H9 (cell line): ENCODE data around the gene SLC35B2. TPM values are rescaled to one million over a fixed set of nuclear protein-coding genes. Genes with fewer than 3 reads are reported as not detected.

ENCODE experiments used
- DNase-seq: peaks from one replicate; pipeline ENCODE4 v3.0.0-alpha.2; 2017
- H2AFZ ChIP-seq: one replicate; pipeline ENCODE4 v1.6.1; 2013; ENCODE audit warnings: mild to moderate bottlenecking, low read length, control low read depth, moderate library complexity
- H2AK5ac ChIP-seq: 2 replicates; pipeline ENCODE4 v1.6.1; 2013; ENCODE audit warnings: low read length, control low read depth, mixed read lengths; ENCODE audit not compliant: insufficient read length
- H2BK120ac ChIP-seq: one replicate; pipeline ENCODE4 v1.6.1; 2013; ENCODE audit warnings: low read depth, mild to moderate bottlenecking, low read length, control low read depth, inconsistent platforms; ENCODE audit not compliant: poor library complexity, severe bottlenecking
- H2BK12ac ChIP-seq: 2 replicates; pipeline ENCODE4 v1.6.1; 2013; ENCODE audit warnings: low read length, control low read depth, mixed read lengths, low read depth; ENCODE audit not compliant: insufficient read length
- H2BK15ac ChIP-seq: 2 replicates; pipeline ENCODE4 v1.6.1; 2013; ENCODE audit warnings: low read depth, low read length, control low read depth
- H2BK20ac ChIP-seq: one replicate; pipeline ENCODE4 v1.6.1; 2013; ENCODE audit warnings: low read depth, mild to moderate bottlenecking, low read length, control low read depth, inconsistent platforms; ENCODE audit not compliant: poor library complexity, severe bottlenecking
- H2BK5ac ChIP-seq: 2 replicates; pipeline ENCODE4 v1.6.1; 2013; ENCODE audit warnings: low read length, control low read depth, mixed read lengths; ENCODE audit not compliant: insufficient read length
- H3K14ac ChIP-seq: 2 replicates; pipeline ENCODE4 v1.6.1; 2013; ENCODE audit warnings: low read length, control low read depth; ENCODE audit not compliant: insufficient read depth
- H3K18ac ChIP-seq: 2 replicates; pipeline ENCODE4 v1.6.1; 2013; ENCODE audit warnings: low read depth, mild to moderate bottlenecking, mixed read lengths, low read length, control low read depth; ENCODE audit not compliant: insufficient read length
- H3K23ac ChIP-seq: 2 replicates; pipeline ENCODE4 v1.6.1; 2013; ENCODE audit warnings: low read length, control low read depth, mixed read lengths, low read depth; ENCODE audit not compliant: insufficient read length
- H3K23me2 ChIP-seq: 2 replicates; pipeline ENCODE4 v1.6.1; 2013; ENCODE audit warnings: low read depth, mild to moderate bottlenecking, mixed read lengths, low read length, control low read depth; ENCODE audit not compliant: insufficient read length, poor library complexity, severe bottlenecking
- H3K27ac ChIP-seq: 2 replicates; pipeline ENCODE4 v1.5.1; 2013; ENCODE audit warnings: low read length, control low read depth, mixed read lengths, low read depth; ENCODE audit not compliant: insufficient read length
- H3K27me3 ChIP-seq: 2 replicates; pipeline ENCODE4 v1.6.1; 2013; ENCODE audit warnings: low read length, control low read depth, inconsistent platforms; ENCODE audit not compliant: insufficient read depth
- H3K4ac ChIP-seq: 2 replicates; pipeline ENCODE4 v1.6.1; 2013; ENCODE audit warnings: low read depth, mild to moderate bottlenecking, control low read depth, inconsistent platforms, low read length, moderate library complexity
- H3K4me1 ChIP-seq: 2 replicates; pipeline ENCODE4 v1.6.1; 2013; ENCODE audit warnings: low read length, control low read depth, inconsistent platforms; ENCODE audit not compliant: insufficient read depth
- H3K4me2 ChIP-seq: 2 replicates; pipeline ENCODE4 v1.6.1; 2013; ENCODE audit warnings: low read length, control low read depth, mixed read lengths; ENCODE audit not compliant: insufficient read length, insufficient read depth
- H3K56ac ChIP-seq: 2 replicates; pipeline ENCODE4 v1.6.1; 2013; ENCODE audit warnings: low read depth, mild to moderate bottlenecking, mixed read lengths, low read length, control low read depth; ENCODE audit not compliant: insufficient read length
- H3K79me1 ChIP-seq: 2 replicates; pipeline ENCODE4 v1.6.1; 2013; ENCODE audit warnings: low read depth, mild to moderate bottlenecking, moderate library complexity, low read length, control low read depth, inconsistent platforms; ENCODE audit not compliant: insufficient read depth, poor library complexity, severe bottlenecking
- H3K79me2 ChIP-seq: 2 replicates; pipeline ENCODE4 v1.6.1; 2013; ENCODE audit warnings: low read length, control low read depth, inconsistent platforms; ENCODE audit not compliant: insufficient read depth
- H3K9ac ChIP-seq: 2 replicates; pipeline ENCODE4 v1.6.1; 2013; ENCODE audit warnings: low read length, control low read depth, mixed read lengths; ENCODE audit not compliant: insufficient read length; ENCODE audit errors: extremely low read depth
- H3K9me3 ChIP-seq: one replicate; pipeline ENCODE4 v1.6.1; 2013; ENCODE audit warnings: low read depth, low read length, inconsistent platforms; ENCODE audit not compliant: control insufficient read depth
- H3T11ph ChIP-seq: one replicate; pipeline ENCODE4 v1.6.1; 2013; ENCODE audit warnings: mild to moderate bottlenecking, low read length, control low read depth, inconsistent platforms
- H4K20me1 ChIP-seq: one replicate; pipeline ENCODE4 v1.6.1; 2013; ENCODE audit not compliant: control insufficient read depth, insufficient read length, insufficient read depth
- H4K5ac ChIP-seq: 2 replicates; pipeline ENCODE4 v1.6.1; 2013; ENCODE audit warnings: low read depth, mild to moderate bottlenecking, mixed read lengths, low read length, control low read depth; ENCODE audit not compliant: insufficient read length
- H4K8ac ChIP-seq: replicated peaks from 2 replicates; pipeline ENCODE4 v1.6.1; 2013; ENCODE audit warnings: low read length, control low read depth, mixed read lengths, low read depth; ENCODE audit not compliant: insufficient read length
- H4K91ac ChIP-seq: 2 replicates; pipeline ENCODE4 v1.6.1; 2013; ENCODE audit warnings: low read depth, mild to moderate bottlenecking, moderate library complexity, mixed read lengths, low read length, control low read depth; ENCODE audit not compliant: insufficient read length
- H3K27ac Mint-ChIP-seq, 3 experiments: 2 replicates in 2 of 3; 3 replicates in 1 of 3; pipeline ENCODE4 v1.8.0; 2020 to 2021; ENCODE audit warnings: mixed read lengths in 3 of 3, mild to moderate bottlenecking in 1 of 3, moderate library complexity in 1 of 3
- H3K27me3 Mint-ChIP-seq: 2 replicates; pipeline ENCODE4 v1.8.0; 2021; ENCODE audit warnings: low read depth, mild to moderate bottlenecking, moderate library complexity, mixed read lengths
- H3K36me3 Mint-ChIP-seq, 3 experiments: 2 replicates in 2 of 3; 3 replicates in 1 of 3; pipeline ENCODE4 v1.8.0; 2020 to 2021; ENCODE audit warnings: low read depth in 3 of 3, mixed read lengths in 3 of 3; ENCODE audit not compliant: insufficient read depth in 1 of 3
- H3K4me1 Mint-ChIP-seq, 2 experiments: 2 replicates each; pipeline ENCODE4 v1.8.0; 2020; ENCODE audit warnings: mixed read lengths in 2 of 2
- H3K4me3 Mint-ChIP-seq, 2 experiments: 2 replicates in 1 of 2; 3 replicates in 1 of 2; pipeline ENCODE4 v1.8.0; 2020 to 2021; ENCODE audit warnings: mild to moderate bottlenecking in 2 of 2, mixed read lengths in 2 of 2, moderate library complexity in 1 of 2
- H3K9me3 Mint-ChIP-seq, 2 experiments: 2 replicates in 1 of 2; 3 replicates in 1 of 2; pipeline ENCODE4 v1.8.0; 2020; ENCODE audit warnings: mild to moderate bottlenecking in 2 of 2, mixed read lengths in 2 of 2, moderate library complexity in 1 of 2
- WGBS: extraction: QIAGEN DNeasy Blood & Tissue Kit; methylation state at CpG from one replicate; pipeline ENCODE4 v1.1.7; 2013; ENCODE audit warnings: missing lambda C conversion rate, low lambda C conversion rate, mixed read lengths; ENCODE audit not compliant: insufficient read length; ENCODE audit errors: extremely low coverage; 5-methylcytosine and 5-hydroxymethylcytosine counted together
- total RNA-seq: library from RNA; stranded (reverse); gene quantifications from 2 replicates; pipeline ENCODE4 v1.2.1, GENCODE V29; 2021
- TF ChIP-seq, protein P1 (sequence below): fragments of 200-600 bp; sonication (generic); conservative IDR thresholded peaks from 3 replicates; pipeline ENCODE4 v1.8.0; 2021; ENCODE audit warnings: antibody characterized with exemption, mild to moderate bottlenecking

Gene SLC35B2
- total RNA-seq, 1 experiment from 2014 or later = 34.5 TPM

DNA sequence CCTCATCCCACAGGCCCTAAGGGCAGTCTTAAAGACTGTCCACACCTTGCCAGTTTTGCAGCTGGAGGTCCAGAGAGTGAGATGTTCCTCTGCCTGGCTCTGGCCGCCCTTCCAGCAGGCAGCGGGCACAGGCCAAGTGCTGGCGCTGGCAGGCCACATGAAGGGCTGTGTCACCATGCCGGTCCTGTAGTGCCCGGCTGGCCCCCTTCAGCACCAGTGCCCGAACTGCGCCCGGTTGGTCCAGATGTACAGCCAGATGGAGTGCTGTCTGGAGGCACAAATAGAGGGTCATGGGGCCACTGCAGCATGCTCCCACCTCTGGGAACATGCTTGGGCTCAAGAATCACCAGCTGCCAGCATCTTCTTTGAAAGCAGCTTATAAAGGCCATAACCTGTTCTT, 4.3 kb upstream of the SLC35B2 start:
- no peak overlapping the region for H2AK5ac ChIP-seq
- no peak overlapping the region for H4K5ac ChIP-seq
- no peak overlapping the region for H3K14ac ChIP-seq
- Mint-ChIP-seq H3K27me3 (peaks cover 8% of the 10 kb centered on the region), H3K4me3 (no peak overlapping the region), H3K36me3 (peaks cover 0 to 18% (median 9%) of the 10 kb centered on the region in 3 experiments; a peak in 6 of 7 replicates), H3K9me3 (no peaks in the 10 kb centered on the region; a peak in 1 of 5 replicates), H3K4me1 (peaks cover 35% of the 10 kb centered on the region in 2 experiments), H3K27ac (no peak overlapping the region)
- no peak overlapping the region for H2BK12ac ChIP-seq
- no peaks in the 10 kb centered on the region for H4K20me1 ChIP-seq
- H3K4ac ChIP-seq = no peak overlapping the region
- no CpG with 5 or more reads among the region's 8 CpGs for WGBS
- H3K18ac ChIP-seq = no peak overlapping the region
- H2AFZ ChIP-seq = no peak overlapping the region
- no peak overlapping the region for H4K8ac ChIP-seq
- no peak overlapping the region for H3K4me2 ChIP-seq
- no peak overlapping the region for H3K23ac ChIP-seq
- H3K23me2 ChIP-seq = peaks cover 16% of the 10 kb centered on the region
- no peak overlapping the region for H3T11ph ChIP-seq
- H3K9me3 ChIP-seq = no peaks in the 10 kb centered on the region
- no peaks in the 10 kb centered on the region for H3K27me3 ChIP-seq
- no peak overlapping the region for H4K91ac ChIP-seq
- no peak for DNase-seq
- no peak overlapping the region for H3K27ac ChIP-seq
- no peak overlapping the region for H2BK5ac ChIP-seq
- H2BK15ac ChIP-seq = no peak overlapping the region
- TF ChIP-seq, protein P1, sequence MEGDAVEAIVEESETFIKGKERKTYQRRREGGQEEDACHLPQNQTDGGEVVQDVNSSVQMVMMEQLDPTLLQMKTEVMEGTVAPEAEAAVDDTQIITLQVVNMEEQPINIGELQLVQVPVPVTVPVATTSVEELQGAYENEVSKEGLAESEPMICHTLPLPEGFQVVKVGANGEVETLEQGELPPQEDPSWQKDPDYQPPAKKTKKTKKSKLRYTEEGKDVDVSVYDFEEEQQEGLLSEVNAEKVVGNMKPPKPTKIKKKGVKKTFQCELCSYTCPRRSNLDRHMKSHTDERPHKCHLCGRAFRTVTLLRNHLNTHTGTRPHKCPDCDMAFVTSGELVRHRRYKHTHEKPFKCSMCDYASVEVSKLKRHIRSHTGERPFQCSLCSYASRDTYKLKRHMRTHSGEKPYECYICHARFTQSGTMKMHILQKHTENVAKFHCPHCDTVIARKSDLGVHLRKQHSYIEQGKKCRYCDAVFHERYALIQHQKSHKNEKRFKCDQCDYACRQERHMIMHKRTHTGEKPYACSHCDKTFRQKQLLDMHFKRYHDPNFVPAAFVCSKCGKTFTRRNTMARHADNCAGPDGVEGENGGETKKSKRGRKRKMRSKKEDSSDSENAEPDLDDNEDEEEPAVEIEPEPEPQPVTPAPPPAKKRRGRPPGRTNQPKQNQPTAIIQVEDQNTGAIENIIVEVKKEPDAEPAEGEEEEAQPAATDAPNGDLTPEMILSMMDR = no peak
- no peak overlapping the region for H3K9ac ChIP-seq
- no peak overlapping the region for H2BK20ac ChIP-seq
- H3K79me1 ChIP-seq = no peaks in the 10 kb centered on the region
- H3K56ac ChIP-seq = no peak overlapping the region
- H3K79me2 ChIP-seq = no peaks in the 10 kb centered on the region
- H2BK120ac ChIP-seq = no peak overlapping the region
- no peaks in the 10 kb centered on the region; the same call in 1 of the 2 replicates for H3K4me1 ChIP-seq
